ENCODE measurements around the gene SORL1. TPM values are rescaled to one million over a fixed set of nuclear protein-coding genes. Genes with fewer than 3 reads are reported as not detected.

Gene SORL1
- total RNA-seq, 1 experiment from 2014 or later, result 68.3 TPM

DNA sequence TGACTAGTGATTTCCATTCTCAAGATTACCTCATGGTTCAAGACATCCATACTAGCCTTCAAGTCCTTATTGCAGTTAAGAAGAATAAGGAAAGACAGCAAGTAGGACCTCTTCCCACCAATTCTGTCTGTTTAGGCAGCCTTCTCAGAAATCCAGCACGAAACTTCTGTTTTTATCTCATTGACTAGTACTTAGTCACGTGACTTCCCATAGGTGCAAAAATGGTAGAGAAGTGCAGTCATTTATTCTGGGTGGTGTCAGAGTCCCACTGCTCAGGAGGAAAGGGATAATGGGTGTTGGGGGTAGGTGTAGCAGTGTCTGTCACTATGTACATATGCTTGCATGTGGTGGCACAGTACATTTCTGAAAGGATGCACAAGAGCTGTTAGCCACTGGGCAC lies 58.3 kb downstream of the SORL1 start:
- no peaks in the 10 kb centered on the region for H3K23me2 ChIP-seq (ENCODE audit: insufficient read length, low read depth, low read length, poor library complexity, severe bottlenecking)
- H3K14ac ChIP-seq (ENCODE audit: insufficient read depth, low read length), result no peak overlapping the region
- Mint-ChIP-seq H3K36me3 (ENCODE audit: insufficient read depth in 1 of 3, low read depth in 3 of 3) (peaks cover 36 to 71% (median 68%) of the 10 kb centered on the region in 3 experiments), H3K27ac (peak overlapping the region in 2 of 3 experiments; percentile 10 to 38; a peak in 2 of 7 replicates), H3K4me3 (no peak overlapping the region), H3K27me3 (ENCODE audit: low read depth) (no peaks in the 10 kb centered on the region), H3K4me1 (peaks cover 19 to 23% of the 10 kb centered on the region in 2 experiments), H3K9me3 (peaks cover 26 to 27% of the 10 kb centered on the region in 2 experiments)
- no peaks in the 10 kb centered on the region; the same call in 1 of the 2 replicates for H3K79me2 ChIP-seq (ENCODE audit: insufficient read depth, low read length)
- TF ChIP-seq, protein P1, sequence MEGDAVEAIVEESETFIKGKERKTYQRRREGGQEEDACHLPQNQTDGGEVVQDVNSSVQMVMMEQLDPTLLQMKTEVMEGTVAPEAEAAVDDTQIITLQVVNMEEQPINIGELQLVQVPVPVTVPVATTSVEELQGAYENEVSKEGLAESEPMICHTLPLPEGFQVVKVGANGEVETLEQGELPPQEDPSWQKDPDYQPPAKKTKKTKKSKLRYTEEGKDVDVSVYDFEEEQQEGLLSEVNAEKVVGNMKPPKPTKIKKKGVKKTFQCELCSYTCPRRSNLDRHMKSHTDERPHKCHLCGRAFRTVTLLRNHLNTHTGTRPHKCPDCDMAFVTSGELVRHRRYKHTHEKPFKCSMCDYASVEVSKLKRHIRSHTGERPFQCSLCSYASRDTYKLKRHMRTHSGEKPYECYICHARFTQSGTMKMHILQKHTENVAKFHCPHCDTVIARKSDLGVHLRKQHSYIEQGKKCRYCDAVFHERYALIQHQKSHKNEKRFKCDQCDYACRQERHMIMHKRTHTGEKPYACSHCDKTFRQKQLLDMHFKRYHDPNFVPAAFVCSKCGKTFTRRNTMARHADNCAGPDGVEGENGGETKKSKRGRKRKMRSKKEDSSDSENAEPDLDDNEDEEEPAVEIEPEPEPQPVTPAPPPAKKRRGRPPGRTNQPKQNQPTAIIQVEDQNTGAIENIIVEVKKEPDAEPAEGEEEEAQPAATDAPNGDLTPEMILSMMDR (conservative IDR thresholded peaks at IDR 0.05), result no peak
- peaks cover 4% of the 10 kb centered on the region for H3K79me1 ChIP-seq (ENCODE audit: insufficient read depth, low read depth, low read length, poor library complexity, severe bottlenecking)
- no peak overlapping the region for H2BK12ac ChIP-seq (ENCODE audit: insufficient read length, low read depth, low read length)
- H3K4ac ChIP-seq (ENCODE audit: low read depth, low read length), result no peak overlapping the region
- no peak overlapping the region; the same call in 1 of the 2 replicates for H2BK15ac ChIP-seq (ENCODE audit: low read depth, low read length)
- H2AK5ac ChIP-seq (ENCODE audit: insufficient read length, low read length), result no peak overlapping the region
- no peak overlapping the region for H3K9ac ChIP-seq (ENCODE audit: extremely low read depth, insufficient read length, low read length)
- H3K27me3 ChIP-seq (ENCODE audit: insufficient read depth, low read length), result no peaks in the 10 kb centered on the region
- H4K8ac ChIP-seq (replicated peaks; ENCODE audit: insufficient read length, low read depth, low read length), result no peak overlapping the region
- H2BK5ac ChIP-seq (ENCODE audit: insufficient read length, low read length), result no peak overlapping the region
- H3K9me3 ChIP-seq (ENCODE audit: control insufficient read depth, low read depth, low read length), result no peaks in the 10 kb centered on the region
- no peak overlapping the region for H3T11ph ChIP-seq (ENCODE audit: low read length)
- no CpG with 5 or more reads among the region's 2 CpGs for WGBS (ENCODE audit: extremely low coverage, insufficient read length, low lambda C conversion rate)
- no peak overlapping the region for H2BK120ac ChIP-seq (ENCODE audit: low read depth, low read length, poor library complexity, severe bottlenecking)
- no peak overlapping the region for H4K91ac ChIP-seq (ENCODE audit: insufficient read length, low read depth, low read length)
- H3K4me1 ChIP-seq (ENCODE audit: insufficient read depth, low read length), result no peaks in the 10 kb centered on the region
- H3K56ac ChIP-seq (ENCODE audit: insufficient read length, low read depth, low read length), result no peak overlapping the region
- H2AFZ ChIP-seq (ENCODE audit: low read length), result no peak overlapping the region
- no peak overlapping the region for H3K18ac ChIP-seq (ENCODE audit: insufficient read length, low read depth, low read length)
- H3K4me2 ChIP-seq (ENCODE audit: insufficient read depth, insufficient read length, low read length), result no peak overlapping the region
- no peak overlapping the region for H3K27ac ChIP-seq (ENCODE audit: insufficient read length, low read depth, low read length)
- H4K5ac ChIP-seq (ENCODE audit: insufficient read length, low read depth, low read length), result no peak overlapping the region
- H4K20me1 ChIP-seq (ENCODE audit: control insufficient read depth, insufficient read depth, insufficient read length), result no peaks in the 10 kb centered on the region
- H2BK20ac ChIP-seq (ENCODE audit: low read depth, low read length, poor library complexity, severe bottlenecking), result no peak overlapping the region
- DNase-seq, result no peak
- no peak overlapping the region for H3K23ac ChIP-seq (ENCODE audit: insufficient read length, low read depth, low read length)

All from H9 (cell line).